Effector memory CD8-positive, alpha-beta T cell (primary cell): Measurements from ENCODE around the gene PI4K2B.
A peak's percentile ranks its signal among the peaks of the same experiment; 100 is the strongest.
"Not testable (repeated sequence)": the region's sequence is repeated elsewhere in the genome, so short reads cannot be mapped to it uniquely, and the experiment has no call there.

Experiments used
- ATAC-seq: fragments of 150-1000 bp; cut with Tn5 transposase; replicated peaks from 2 replicates; pipeline ENCODE4 v1.10.0; 2021; ENCODE audit warnings: mild to moderate bottlenecking, moderate library complexity
- DNase-seq, 3 experiments: peaks; one replicate each; pipeline ENCODE4 v3.0.0; 2021
- H3K27ac Mint-ChIP-seq, 2 donors: one replicate each; pipeline ENCODE4 v1.8.0; 2022; ENCODE audit warnings: mild to moderate bottlenecking in 2 of 2, mixed read lengths in 2 of 2, moderate library complexity in 2 of 2
- H3K27me3 Mint-ChIP-seq, 2 donors: one replicate each; pipeline ENCODE4 v1.8.0; 2022; ENCODE audit warnings: mixed read lengths in 2 of 2
- H3K36me3 Mint-ChIP-seq: one replicate; pipeline ENCODE4 v1.8.0; 2022; ENCODE audit warnings: mild to moderate bottlenecking, moderate library complexity, mixed read lengths; ENCODE audit not compliant: insufficient read depth
- H3K4me1 Mint-ChIP-seq, 2 donors: one replicate each; pipeline ENCODE4 v1.8.0; 2022; ENCODE audit warnings: low read depth in 2 of 2, mixed read lengths in 2 of 2
- H3K4me3 Mint-ChIP-seq, 2 donors: one replicate each; pipeline ENCODE4 v1.8.0; 2022; ENCODE audit warnings: mild to moderate bottlenecking in 2 of 2, mixed read lengths in 2 of 2, moderate library complexity in 2 of 2
- H3K9me3 Mint-ChIP-seq, 2 donors: one replicate each; pipeline ENCODE4 v1.8.0; 2022; ENCODE audit warnings: mixed read lengths in 2 of 2

The PI4K2B gene

DNA sequence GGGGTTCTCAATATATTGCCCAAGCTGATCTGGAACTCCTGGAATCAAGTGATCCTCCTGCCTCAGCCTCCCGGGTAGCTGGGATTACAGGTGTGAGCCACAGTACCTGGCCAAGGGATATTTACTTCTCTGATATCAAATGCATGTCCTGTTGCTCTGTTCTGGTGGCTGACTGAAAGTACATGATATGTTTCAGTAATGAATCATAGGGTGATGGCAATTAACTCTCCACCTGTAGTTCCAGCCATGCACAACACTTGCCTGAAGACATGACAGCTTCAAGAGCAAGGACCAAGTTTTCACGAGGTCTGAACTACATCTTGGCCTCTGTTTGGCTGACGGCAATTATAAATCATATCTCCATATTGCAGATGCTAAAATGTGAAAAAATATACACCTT lies 87.9 kb downstream of the PI4K2B start:
- ATAC-seq (no peak), DNase-seq (no peak)
- Mint-ChIP-seq H3K27ac (peak overlapping the region in 1 of 2 donors; percentile 28), H3K9me3 (no peaks in the 10 kb centered on the region), H3K4me1 (peaks cover 0 to 2% of the 10 kb centered on the region in 2 donors), H3K27me3 (no peaks in the 10 kb centered on the region), H3K36me3 (peaks cover 16% of the 10 kb centered on the region), H3K4me3 (no peak overlapping the region)

DNA sequence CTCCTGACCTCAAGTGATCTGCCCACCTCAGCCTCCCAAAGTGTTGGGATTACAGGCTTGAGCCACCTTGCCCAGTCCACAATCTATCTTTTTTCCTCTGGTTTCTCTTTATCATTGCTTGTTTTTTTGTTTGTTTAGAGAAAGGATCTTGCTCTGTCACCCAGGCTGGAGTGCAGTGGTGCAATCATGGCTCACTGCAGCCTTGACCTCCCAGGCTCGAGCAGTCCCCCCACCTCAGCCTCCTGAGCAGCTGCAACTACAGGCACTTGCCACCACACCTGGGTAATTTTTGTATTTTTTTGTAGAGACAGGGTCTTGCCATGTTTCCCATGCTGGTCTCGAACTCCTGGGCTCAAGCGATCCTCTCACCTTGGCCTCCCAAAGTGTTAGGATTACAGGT lies 94.6 kb downstream of the PI4K2B start:
- not testable (repeated sequence) for H3K9me3 Mint-ChIP-seq, H3K27ac Mint-ChIP-seq, ATAC-seq, DNase-seq, H3K27me3 Mint-ChIP-seq, H3K36me3 Mint-ChIP-seq, H3K4me3 Mint-ChIP-seq
- peaks cover 14 to 16% of the 10 kb centered on the region in 2 donors for H3K4me1 Mint-ChIP-seq
